H7 (cell line): ENCODE results near the gene ST6GALNAC5. TPM values are rescaled to one million over a fixed set of nuclear protein-coding genes. Genes with fewer than 3 reads are reported as not detected.
"Not testable (repeated sequence)": the region's sequence is repeated elsewhere in the genome, so short reads cannot be mapped to it uniquely, and the experiment has no call there.

Experiments used
- DNase-seq: peaks from one replicate; pipeline ENCODE4 v3.0.0; 2012
- H3K27me3 ChIP-seq: 2 replicates; pipeline ENCODE4 v1.6.0; 2011; ENCODE audit warnings: mild to moderate bottlenecking, low read length; ENCODE audit not compliant: control insufficient read depth, insufficient read depth
- H3K36me3 ChIP-seq: replicated peaks from 2 replicates; pipeline ENCODE4 v1.5.1; 2011; ENCODE audit warnings: low read length; ENCODE audit not compliant: control insufficient read depth, insufficient read depth
- H3K4me3 ChIP-seq: 2 replicates; pipeline ENCODE4 v1.5.1; 2011; ENCODE audit warnings: low read depth, mild to moderate bottlenecking, control low read depth, low read length, moderate library complexity; ENCODE audit not compliant: insufficient read depth
- total RNA-seq: library from RNA; depleted of rRNA; stranded (reverse); fragments of >200 nt; shearing (Covaris generic); gene quantifications from 2 replicates; pipeline ENCODE4 v1.2.3, GENCODE V29; 2014

The ST6GALNAC5 gene
- total RNA-seq, 1 experiment from 2014 or later: 15.7 TPM

- not testable (repeated sequence) for DNase-seq, H3K4me3 ChIP-seq, H3K36me3 ChIP-seq, H3K27me3 ChIP-seq
These were observed 11.7 kb downstream of the ST6GALNAC5 start for GRCh38 chr1:76879014-76879413.

GRCh38 chr1:76881762-76882161, 14.5 kb downstream of the ST6GALNAC5 start:
- no peak overlapping the region for H3K4me3 ChIP-seq
- no peak for DNase-seq
- H3K27me3 ChIP-seq: no peaks in the 10 kb centered on the region
- H3K36me3 ChIP-seq: no peaks in the 10 kb centered on the region

- DNase-seq: no peak
- no peaks in the 10 kb centered on the region for H3K27me3 ChIP-seq
- no peaks in the 10 kb centered on the region for H3K36me3 ChIP-seq
- no peak overlapping the region for H3K4me3 ChIP-seq
These were observed 24.8 kb downstream of the ST6GALNAC5 start for GRCh38 chr1:76891931-76892622.

- Histone ChIP-seq H3K36me3 (no peaks in the 10 kb centered on the region), H3K27me3 (no peaks in the 10 kb centered on the region), H3K4me3 (no peak overlapping the region)
- no peak for DNase-seq
These were observed 25.4 kb downstream of the ST6GALNAC5 start for GRCh38 chr1:76892675-76893074.

- no peaks in the 10 kb centered on the region for H3K36me3 ChIP-seq
- no peaks in the 10 kb centered on the region for H3K27me3 ChIP-seq
- peak; percentile 45 for DNase-seq
- H3K4me3 ChIP-seq: no peak overlapping the region
These were observed 34.0 kb downstream of the ST6GALNAC5 start for GRCh38 chr1:76901158-76901767.

GRCh38 chr1:76905876-76906595, 38.8 kb downstream of the ST6GALNAC5 start:
- H3K27me3 ChIP-seq: no peaks in the 10 kb centered on the region
- H3K36me3 ChIP-seq: no peaks in the 10 kb centered on the region; the same call in 1 of the 2 replicates
- no peak for DNase-seq
- no peak overlapping the region for H3K4me3 ChIP-seq

- DNase-seq: no peak
- Histone ChIP-seq H3K36me3 (no peaks in the 10 kb centered on the region; the same call in 1 of the 2 replicates), H3K27me3 (no peaks in the 10 kb centered on the region), H3K4me3 (no peak overlapping the region)
These were observed 42.0 kb downstream of the ST6GALNAC5 start for GRCh38 chr1:76909311-76909710.

- Histone ChIP-seq H3K4me3 (no peak overlapping the region), H3K36me3 (no peaks in the 10 kb centered on the region), H3K27me3 (no peaks in the 10 kb centered on the region)
- no peak for DNase-seq
These were observed 51.8 kb downstream of the ST6GALNAC5 start for GRCh38 chr1:76919085-76919484.

- Histone ChIP-seq H3K36me3 (no peaks in the 10 kb centered on the region), H3K27me3 (no peaks in the 10 kb centered on the region), H3K4me3 (no peak overlapping the region)
- no peak for DNase-seq
These were observed 54.3 kb downstream of the ST6GALNAC5 start for GRCh38 chr1:76921590-76921989.

- DNase-seq: no peak
- H3K36me3 ChIP-seq: no peaks in the 10 kb centered on the region; the same call in 1 of the 2 replicates
These were observed 58.5 kb downstream of the ST6GALNAC5 start for GRCh38 chr1:76925825-76926224.

GRCh38 chr1:76928522-76928921, 61.2 kb downstream of the ST6GALNAC5 start:
- no peaks in the 10 kb centered on the region for H3K27me3 ChIP-seq
- H3K4me3 ChIP-seq: no peak overlapping the region
- DNase-seq: no peak
- H3K36me3 ChIP-seq: no peaks in the 10 kb centered on the region; the same call in 1 of the 2 replicates

More at GRCh38 chr1:76925825-76926224, 58.5 kb downstream of the ST6GALNAC5 start:
- H3K27me3 ChIP-seq: no peaks in the 10 kb centered on the region
- H3K4me3 ChIP-seq: no peak overlapping the region

- no peaks in the 10 kb centered on the region; the same call in 1 of the 2 replicates for H3K36me3 ChIP-seq
- DNase-seq: no peak
- no peak overlapping the region for H3K4me3 ChIP-seq
- H3K27me3 ChIP-seq: no peaks in the 10 kb centered on the region
These were observed 61.9 kb downstream of the ST6GALNAC5 start for GRCh38 chr1:76929136-76929535.

GRCh38 chr1:76933847-76934815, 66.9 kb downstream of the ST6GALNAC5 start:
- DNase-seq: peak; percentile 6

GRCh38 chr1:76938304-76938703, 71.0 kb downstream of the ST6GALNAC5 start:
- DNase-seq: no peak
- Histone ChIP-seq H3K36me3 (no peaks in the 10 kb centered on the region), H3K27me3 (no peaks in the 10 kb centered on the region), H3K4me3 (no peak overlapping the region)

More at GRCh38 chr1:76933847-76934815, 66.9 kb downstream of the ST6GALNAC5 start:
- Histone ChIP-seq H3K4me3 (no peak overlapping the region), H3K36me3 (no peaks in the 10 kb centered on the region; the same call in 1 of the 2 replicates), H3K27me3 (no peaks in the 10 kb centered on the region)
